ENCODE results near the gene ADSS1. TPM values are rescaled to one million over a fixed set of nuclear protein-coding genes. Genes with fewer than 3 reads are reported as not detected.
"Not testable (repeated sequence)": the region's sequence is repeated elsewhere in the genome, so short reads cannot be mapped to it uniquely, and the experiment has no call there.

The ADSS1 gene
- total RNA-seq, 3 donors from 2014 or later, result 6.9 to 13.0 (median 7.3) TPM

- Histone ChIP-seq H3K27me3 (no peaks in the 10 kb centered on the region), H3K27ac (no peak overlapping the region), H3K4me3 (no peak overlapping the region), H3K9me3 (no peaks in the 10 kb centered on the region), H3K4me1 (peaks cover 0 to under 1% of the 10 kb centered on the region in 2 donors), H3K36me3 (no peaks in the 10 kb centered on the region)
- no peak for TF ChIP-seq POLR2A (IDR thresholded peaks at IDR 0.05)
- TF ChIP-seq CTCF (IDR thresholded peaks at IDR 0.05), result no peak
- no peak for TF ChIP-seq POLR2AphosphoS5 (IDR thresholded peaks at IDR 0.05)
- DNase-seq (ENCODE audit: low spot score in 2 of 2), result no peak
- intact Hi-C loops (cut with DNase I; ENCODE audit: low total_unique reads), result no loop called here
Observed at GRCh38 chr14:104746934-104747481, 23.0 kb downstream of the ADSS1 start.

- no peak for DNase-seq (ENCODE audit: low spot score in 2 of 2)
- Histone ChIP-seq H3K27ac (no peak overlapping the region), H3K4me3 (no peak overlapping the region), H3K27me3 (no peaks in the 10 kb centered on the region), H3K9me3 (no peaks in the 10 kb centered on the region), H3K36me3 (no peaks in the 10 kb centered on the region), H3K4me1 (peaks cover 0 to 3% of the 10 kb centered on the region in 2 donors)
- intact Hi-C loops (cut with DNase I; ENCODE audit: low total_unique reads), result no loop called here
- no peak for TF ChIP-seq CTCF (IDR thresholded peaks at IDR 0.05)
- TF ChIP-seq POLR2AphosphoS5 (IDR thresholded peaks at IDR 0.05), result no peak
Observed at GRCh38 chr14:104747876-104748275, 23.8 kb downstream of the ADSS1 start.

- no peak for TF ChIP-seq CTCF (IDR thresholded peaks at IDR 0.05)
- TF ChIP-seq POLR2A (IDR thresholded peaks at IDR 0.05), result no peak
- TF ChIP-seq POLR2AphosphoS5 (IDR thresholded peaks at IDR 0.05), result no peak
- no peaks in the 10 kb centered on the region for H3K9me3 ChIP-seq
- no peak overlapping the region for H3K4me3 ChIP-seq
- H3K27me3 ChIP-seq, result no peaks in the 10 kb centered on the region
- H3K27ac ChIP-seq, result no peak overlapping the region
- DNase-seq (ENCODE audit: low spot score in 2 of 2), result no peak
- peaks cover 3 to 5% of the 10 kb centered on the region in 2 donors for H3K4me1 ChIP-seq
- intact Hi-C loops (cut with DNase I; ENCODE audit: low total_unique reads), result no loop called here
- H3K36me3 ChIP-seq, result no peaks in the 10 kb centered on the region
Observed at GRCh38 chr14:104749111-104749649, 25.2 kb downstream of the ADSS1 start.

- TF ChIP-seq POLR2AphosphoS5 (IDR thresholded peaks at IDR 0.05), result no peak
- no peaks in the 10 kb centered on the region for H3K36me3 ChIP-seq
- no peaks in the 10 kb centered on the region for H3K9me3 ChIP-seq
- H3K27ac ChIP-seq, result no peak overlapping the region
- H3K4me1 ChIP-seq, result peaks cover 3 to 9% of the 10 kb centered on the region in 2 donors
- no peaks in the 10 kb centered on the region for H3K27me3 ChIP-seq
- H3K4me3 ChIP-seq, result no peak overlapping the region
- intact Hi-C loops (cut with DNase I; ENCODE audit: low total_unique reads), result no loop called here
- no peak for DNase-seq (ENCODE audit: low spot score in 2 of 2)
Observed at GRCh38 chr14:104750056-104750752, 26.2 kb downstream of the ADSS1 start.

- DNase-seq (ENCODE audit: low spot score in 2 of 2); H3K9me3 ChIP-seq; H3K36me3 ChIP-seq; H3K4me3 ChIP-seq; H3K27ac ChIP-seq; intact Hi-C loops (cut with DNase I; ENCODE audit: low total_unique reads); H3K27me3 ChIP-seq; H3K4me1 ChIP-seq: not testable (repeated sequence)
Observed at GRCh38 chr14:104750753-104751057, 26.7 kb downstream of the ADSS1 start.

- Histone ChIP-seq H3K4me1 (peaks cover 3 to 9% of the 10 kb centered on the region in 2 donors), H3K36me3 (no peaks in the 10 kb centered on the region), H3K27me3 (no peaks in the 10 kb centered on the region), H3K9me3 (no peaks in the 10 kb centered on the region), H3K27ac (peak overlapping the region; percentile 89 to 91), H3K4me3 (peak overlapping the region; percentile 87 to 98 (median 97))
- DNase-seq (ENCODE audit: low spot score in 2 of 2), result no peak
- intact Hi-C loops (cut with DNase I; ENCODE audit: low total_unique reads), result no loop called here
- TF ChIP-seq POLR2AphosphoS5 (IDR thresholded peaks at IDR 0.05) (no peak), POLR2A (IDR thresholded peaks at IDR 0.05) (no peak), CTCF (IDR thresholded peaks at IDR 0.05) (no peak)
Observed at GRCh38 chr14:104751539-104752422, 27.8 kb downstream of the ADSS1 start.
